GM21447 (cell line): ENCODE results near the gene AFF1.
"Not testable (repeated sequence)": the region's sequence is repeated elsewhere in the genome, so short reads cannot be mapped to it uniquely, and the experiment has no call there.

Source experiments
- ATAC-seq: cut with Tn5 transposase; IDR thresholded peaks from one replicate; pipeline ENCODE4 v1.9.1; 2021; ENCODE audit not compliant: unreplicated experiment

The AFF1 gene

DNA sequence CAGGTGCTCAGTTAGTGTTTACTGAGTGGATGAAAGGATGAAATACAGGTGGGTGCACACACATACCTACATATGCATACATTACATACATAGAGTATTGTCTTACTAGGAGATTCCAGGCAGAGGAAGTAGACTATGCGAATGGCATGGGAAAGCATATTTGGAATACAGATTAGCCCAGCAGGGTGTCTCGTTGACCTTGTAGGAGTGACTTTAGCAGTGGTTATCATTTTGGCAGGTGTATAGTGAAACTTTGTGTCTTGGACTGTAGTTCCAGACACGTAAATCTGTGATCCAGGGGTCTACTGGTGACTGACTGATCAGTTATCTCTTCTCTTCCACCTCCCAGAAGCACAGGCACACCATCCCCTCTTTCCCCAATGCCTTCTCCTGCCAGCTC is 199.3 kb downstream of the AFF1 start:
- no peak for ATAC-seq

DNA sequence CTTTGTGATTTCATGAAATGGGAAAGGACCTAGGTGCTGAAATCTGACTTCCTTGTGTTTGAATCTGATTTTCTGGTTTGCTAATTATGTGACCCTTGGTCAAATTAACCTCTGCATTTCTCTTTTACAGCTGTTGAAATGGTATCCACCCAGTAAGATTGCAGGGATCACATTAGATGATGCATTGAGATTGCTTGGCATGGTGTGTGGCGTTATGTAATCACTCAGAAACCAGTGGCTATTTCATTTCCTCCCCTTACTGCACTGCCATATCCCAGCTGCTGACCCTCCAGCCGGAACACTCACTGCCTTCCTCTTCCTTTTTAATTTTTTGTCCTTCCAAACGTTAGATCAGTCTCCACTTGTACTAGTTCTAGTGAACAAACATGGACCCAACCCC is 206.6 kb downstream of the AFF1 start:
- no peak for ATAC-seq

DNA sequence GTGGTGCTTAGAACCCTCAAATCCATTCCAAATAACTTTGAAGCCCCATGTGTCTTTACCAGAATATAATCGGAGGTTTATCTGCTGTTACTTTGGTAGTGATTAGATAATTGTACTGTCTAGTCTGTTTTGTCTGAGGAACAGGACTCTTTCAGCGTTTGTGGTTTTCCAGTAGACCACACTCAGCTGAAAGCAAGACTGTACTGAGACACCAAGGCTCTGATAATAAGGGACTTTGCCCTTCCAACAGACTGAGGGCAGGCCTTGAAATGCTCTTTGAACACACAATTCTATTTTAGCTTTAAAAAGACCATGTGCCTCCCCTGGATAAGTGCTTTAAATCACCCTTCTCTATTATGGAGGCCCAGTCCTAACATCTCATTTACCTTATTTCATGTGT is 209.5 kb downstream of the AFF1 start:
- ATAC-seq = no peak

DNA sequence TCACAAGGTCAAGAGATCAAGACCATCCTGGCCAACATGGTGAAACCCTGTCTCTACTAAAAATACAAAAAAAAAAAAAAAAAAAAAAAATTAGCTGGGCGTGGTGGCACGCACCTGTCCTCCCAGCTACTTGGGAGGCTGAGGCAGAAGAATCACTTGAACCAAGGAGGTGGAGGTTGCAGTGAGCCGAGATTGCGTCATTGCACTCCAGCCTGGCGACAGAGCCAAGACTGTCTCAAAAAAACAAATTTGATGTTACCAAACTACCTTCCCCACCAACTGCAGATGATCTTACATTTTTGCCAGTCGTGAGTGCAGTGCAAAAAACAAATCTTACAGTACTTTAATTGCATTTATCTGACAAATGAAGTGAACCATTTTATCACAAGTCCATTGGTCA is 211.1 kb downstream of the AFF1 start:
- ATAC-seq = not testable (repeated sequence)

DNA sequence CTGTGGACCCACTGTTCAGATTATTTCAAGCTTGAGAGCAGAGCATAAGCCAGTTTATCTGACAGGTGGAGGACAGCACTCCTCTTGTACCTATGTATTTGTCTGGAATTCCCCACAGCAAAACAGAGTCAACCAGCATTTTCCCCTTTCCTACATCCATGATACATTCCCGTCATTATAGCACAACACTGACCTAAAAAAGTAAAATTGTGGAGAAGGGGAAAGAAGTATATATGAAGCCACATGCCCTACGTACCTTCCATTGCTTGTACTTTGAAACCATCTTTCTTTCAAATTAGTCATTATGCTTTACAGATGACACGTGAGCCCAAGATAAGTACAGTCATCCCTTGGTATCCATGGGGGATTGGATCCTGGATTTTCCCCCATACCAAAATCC is 212.3 kb downstream of the AFF1 start:
- no peak for ATAC-seq

DNA sequence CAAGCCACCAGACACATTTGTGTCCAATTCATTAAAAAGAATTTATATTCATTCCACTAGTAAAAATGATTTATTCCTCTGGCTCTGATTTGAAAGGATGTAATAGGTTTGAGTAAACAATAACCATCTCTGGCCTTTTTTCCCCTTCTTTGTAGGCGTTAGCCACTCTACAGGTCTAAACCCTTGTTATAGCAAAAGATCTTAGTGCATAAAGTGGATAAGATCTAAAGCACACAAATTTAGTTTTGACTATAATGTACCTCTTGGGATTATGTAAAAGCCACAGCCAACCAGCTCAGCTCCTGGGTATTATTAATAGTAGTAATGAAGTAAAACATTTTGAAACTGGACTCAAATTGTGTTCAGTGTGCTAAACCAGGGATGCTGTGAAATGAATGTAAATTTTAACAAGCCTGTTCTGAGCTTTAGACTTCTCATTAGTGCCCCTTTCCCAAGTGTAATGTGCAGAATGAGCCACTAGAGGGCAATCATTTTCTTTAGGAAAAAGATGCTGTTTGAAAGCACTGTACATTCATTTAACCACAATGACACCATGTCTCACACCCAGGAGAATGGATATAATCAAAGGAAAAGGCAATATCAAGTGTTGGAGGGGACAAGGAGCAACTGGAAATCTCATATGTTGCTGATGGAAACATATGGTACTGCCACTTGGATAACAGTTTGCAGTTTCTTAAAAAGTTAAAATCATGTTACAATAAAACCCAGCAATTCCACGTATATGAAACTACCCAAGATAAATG is 215.9 kb downstream of the AFF1 start:
- peak; percentile 64 for ATAC-seq

DNA sequence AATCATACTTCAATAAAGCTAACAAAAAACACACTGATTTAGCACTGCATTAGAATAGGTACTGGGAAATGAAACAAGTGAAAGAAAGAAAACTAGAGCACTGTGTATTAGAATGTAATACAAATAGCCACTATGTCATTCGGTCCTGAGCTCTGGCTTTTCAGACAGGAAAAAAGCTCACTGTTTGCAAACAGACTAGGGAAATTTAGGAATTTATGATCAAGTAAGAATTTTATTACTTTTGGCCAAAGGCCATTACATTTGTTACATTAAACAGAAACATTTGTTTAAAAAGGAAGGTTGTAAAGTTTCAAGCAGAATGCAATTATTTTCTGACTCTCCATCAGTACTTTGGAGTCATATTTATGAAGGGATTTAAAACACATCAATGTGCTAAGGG is 216.9 kb downstream of the AFF1 start:
- no peak for ATAC-seq

DNA sequence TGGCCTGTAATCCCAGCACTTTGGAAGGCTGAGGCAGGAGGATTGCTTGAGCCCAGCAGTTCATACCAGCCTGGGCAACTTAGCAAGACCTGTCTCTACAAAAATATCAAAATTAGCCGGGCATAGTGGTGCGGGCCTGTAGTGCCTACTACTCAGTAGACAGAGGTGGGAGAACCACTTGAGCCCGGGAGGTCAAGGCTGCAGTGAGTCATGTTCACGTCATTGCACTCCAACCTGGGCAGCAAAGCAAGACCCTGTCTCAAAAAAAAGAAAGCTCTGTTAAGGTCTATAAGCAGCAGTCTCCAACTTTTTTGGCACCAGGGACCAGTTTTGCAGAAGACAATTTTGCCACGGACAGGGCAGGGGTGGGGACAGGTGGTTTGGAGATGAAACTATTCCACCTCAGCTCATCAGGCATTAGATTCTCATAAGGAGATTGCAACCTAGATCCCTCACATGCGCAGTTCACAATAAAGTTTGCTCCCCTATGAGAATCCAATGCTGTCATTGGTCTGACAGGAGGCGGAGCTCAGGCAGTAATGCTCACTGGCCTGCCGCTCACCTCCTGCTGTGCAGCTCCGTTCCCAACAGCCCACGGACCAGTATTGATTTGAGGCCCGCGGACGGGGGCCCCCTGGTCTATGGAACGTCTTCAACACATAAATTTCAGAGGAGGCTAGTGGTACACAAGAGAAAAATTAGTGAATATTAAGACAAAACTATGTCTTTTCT is 217.7 kb downstream of the AFF1 start:
- no peak for ATAC-seq

DNA sequence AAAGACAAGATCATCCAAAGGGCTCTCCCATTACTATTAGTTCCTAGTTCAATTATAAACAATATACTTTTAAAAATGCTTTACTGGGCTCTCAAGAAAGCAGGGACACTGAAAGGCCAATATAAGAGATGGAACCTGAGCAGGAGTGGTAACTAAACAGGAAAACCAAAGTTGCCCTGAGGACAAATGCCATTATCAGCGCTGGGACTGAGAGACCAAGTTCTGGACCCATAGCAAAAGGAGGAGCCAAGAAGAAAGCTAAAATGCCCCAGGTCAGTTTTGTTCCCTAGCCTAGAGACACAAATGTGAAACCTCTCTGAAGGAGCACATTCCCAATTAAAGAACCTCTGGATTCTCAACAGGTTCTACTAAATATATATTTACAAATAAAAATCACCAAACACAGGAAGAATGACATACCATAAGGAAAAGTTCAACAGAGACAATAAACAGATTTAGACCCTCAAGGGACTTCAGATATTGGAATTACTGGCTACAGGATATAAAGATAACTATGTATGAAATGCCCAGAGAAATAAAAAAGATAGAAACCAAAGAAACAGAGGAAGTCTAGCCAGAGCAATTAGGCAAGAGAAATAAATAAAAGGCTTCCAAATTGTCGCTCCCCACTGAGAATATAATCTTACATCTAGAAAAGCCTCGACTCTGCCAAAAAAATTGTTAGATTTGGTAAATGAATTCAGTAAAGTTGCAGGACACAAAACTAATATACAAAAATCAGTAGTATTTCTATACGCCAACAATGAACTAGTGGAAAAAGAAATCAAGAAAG is 218.5 kb downstream of the AFF1 start:
- no peak for ATAC-seq

DNA sequence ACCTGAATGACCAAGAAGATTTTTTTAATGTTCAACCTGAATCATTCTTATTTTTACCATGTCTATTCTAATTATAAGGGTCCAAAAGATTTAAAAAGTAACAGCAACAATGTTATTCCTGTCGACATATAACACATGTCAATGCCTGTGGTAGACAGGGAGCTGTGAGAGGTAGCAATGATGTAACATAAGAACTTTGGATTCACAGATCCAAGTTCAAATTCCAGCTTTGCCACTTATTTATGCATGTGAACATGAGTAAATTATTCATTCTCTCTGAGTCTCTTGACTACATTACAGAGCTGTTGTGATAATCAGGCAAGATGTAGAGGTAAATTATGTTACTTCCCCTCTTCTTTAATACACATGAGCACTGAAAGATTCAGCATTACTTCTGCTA is 231.1 kb downstream of the AFF1 start:
- ATAC-seq = no peak

DNA sequence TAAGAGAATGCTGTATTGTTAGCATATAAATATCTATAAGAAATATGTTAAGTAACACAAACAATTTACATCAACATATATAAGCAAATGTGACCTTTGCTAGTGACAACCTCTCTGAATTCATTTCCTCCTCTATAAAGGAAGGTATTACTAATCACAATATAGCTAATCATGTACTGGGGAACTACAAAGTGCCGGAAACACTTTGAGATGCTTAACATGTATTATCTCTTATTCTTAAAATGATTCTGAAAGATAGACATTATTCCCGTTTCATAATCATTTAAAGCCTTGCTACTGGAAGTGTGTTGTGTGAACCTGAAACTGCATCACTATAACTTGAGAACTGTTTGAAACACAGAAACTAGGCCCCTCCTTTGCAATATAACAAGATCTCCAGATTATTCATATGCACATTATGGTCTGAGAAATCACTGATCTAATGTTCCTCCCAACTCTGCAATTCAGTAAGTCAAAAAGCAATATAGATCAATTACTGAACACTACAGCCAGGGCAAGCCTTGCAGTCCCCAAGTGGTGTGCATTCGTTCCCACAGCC is 231.6 kb downstream of the AFF1 start:
- ATAC-seq = no peak

DNA sequence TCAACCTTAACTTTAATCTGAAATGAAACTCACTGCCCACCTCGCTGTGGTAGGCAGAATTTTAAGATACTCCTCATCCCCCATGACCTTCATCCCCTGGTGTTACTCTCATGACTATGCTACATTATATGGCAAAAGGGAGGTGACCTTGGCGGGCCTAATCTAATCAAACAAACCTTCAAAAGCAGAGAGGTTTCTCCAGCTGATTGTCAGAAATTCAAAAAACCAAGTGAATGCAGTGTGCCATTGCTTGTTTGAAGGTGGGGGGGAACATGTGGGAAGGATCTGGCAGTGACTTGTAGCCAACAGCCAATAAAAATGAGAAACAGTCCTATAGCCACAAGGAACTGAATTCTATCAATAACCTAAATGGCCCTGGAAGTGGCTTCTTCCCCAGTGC is 237.1 kb downstream of the AFF1 start:
- no peak for ATAC-seq

DNA sequence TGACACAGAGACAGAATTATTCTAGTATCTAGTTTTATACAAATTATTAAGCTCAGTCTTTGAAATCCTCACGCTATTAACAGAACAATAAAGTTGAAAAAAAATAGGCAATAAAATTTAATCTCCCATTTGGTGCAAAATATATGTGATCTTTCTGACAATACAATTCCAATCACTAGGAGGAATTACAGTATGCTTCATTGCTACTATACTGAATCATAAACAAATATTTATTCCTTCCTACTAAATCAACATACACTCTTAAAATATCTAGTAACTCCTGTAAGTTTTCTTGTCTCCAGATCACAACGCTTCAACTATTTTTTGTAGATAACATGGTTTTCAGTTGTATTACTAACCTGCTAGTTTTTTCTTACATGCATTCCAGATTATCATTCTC is 239.9 kb downstream of the AFF1 start:
- no peak for ATAC-seq

DNA sequence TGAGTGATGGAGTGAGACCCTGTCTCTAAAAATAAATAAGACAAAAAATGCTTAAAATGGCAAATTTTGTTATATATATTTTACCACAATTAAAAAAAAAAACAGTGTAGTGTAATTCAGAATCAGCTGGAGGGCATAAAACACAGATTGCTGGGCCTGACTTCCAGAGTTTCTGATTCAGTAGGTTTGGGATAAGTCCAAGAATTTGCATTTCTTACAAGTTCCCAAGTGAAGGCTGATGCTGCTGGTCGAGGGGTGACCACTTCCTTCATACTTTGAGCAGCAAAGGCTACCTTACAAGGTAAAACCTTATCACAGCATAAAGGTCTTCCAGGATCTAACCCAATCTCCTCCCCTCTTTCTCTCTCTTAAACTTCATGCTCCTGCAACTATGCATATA is 244.9 kb downstream of the AFF1 start:
- no peak for ATAC-seq

DNA sequence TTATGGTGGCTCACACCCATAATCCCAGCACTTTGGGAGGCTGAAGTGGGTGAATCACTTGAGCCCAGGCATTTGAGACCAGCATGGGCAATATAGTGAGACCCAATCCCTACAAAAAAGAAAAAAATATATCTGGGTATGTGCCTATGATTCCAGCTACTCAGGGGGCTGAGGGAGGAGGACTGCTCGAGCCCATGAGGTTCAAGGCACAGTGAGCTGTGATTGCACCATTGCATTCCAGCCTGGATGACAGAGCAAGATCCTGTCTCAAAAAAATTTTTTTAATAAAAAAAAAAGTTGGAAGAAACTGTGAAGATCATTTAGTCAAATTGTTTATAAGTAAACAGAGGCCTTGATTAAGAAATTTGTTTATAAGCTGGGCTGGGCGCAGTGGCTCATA is 246.0 kb downstream of the AFF1 start:
- no peak for ATAC-seq

DNA sequence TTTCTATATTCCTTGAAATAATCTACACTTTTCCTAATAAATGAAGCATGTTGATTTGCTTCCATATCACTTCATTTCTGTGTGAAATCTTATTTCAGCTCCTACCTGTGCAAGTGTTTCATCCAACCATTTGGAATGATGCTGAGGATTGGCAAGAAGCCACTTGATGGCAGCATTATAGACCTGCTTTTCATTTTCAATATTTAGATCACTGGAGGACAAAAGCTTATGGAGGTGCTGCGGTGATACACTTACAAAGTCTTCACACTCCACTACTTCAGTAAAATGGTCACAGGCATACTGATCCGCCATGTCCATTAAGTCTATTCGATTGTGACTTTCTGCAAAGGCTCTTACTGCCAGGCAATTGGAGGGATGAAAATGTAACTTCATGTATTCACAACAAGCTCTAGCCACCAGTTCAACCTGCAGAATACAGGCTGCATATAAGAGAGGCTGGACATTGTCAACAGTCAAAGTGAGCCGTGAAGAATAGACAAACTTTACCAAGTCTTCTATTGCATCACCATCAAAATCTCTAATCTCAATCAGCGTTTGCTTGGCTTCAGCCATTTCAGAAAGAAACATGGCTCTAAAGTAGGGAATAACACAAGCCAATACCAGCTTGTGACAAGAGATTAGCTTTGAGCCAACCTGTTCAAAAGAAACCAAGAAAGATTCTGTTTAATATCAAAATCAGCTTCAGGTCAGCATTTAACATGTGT is 250.5 kb downstream of the AFF1 start:
- no peak for ATAC-seq

DNA sequence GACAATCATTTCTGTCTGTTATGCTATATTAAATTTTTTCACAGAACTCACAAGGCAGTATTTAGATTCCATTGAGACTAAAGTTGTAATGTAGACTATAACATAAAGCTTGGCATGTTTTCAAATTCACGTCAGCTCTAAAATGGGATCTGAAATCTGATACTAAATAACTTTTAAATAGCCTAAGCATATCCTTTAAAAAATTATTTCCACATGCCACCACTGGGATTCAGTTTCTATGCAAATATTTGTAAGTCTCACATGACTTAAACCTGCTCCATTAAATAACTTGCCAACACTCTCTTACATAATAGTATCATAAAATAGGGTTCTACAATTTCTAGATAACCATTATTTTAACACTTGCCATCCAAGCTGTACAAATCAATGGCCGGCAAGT is 253.2 kb downstream of the AFF1 start:
- no peak for ATAC-seq

DNA sequence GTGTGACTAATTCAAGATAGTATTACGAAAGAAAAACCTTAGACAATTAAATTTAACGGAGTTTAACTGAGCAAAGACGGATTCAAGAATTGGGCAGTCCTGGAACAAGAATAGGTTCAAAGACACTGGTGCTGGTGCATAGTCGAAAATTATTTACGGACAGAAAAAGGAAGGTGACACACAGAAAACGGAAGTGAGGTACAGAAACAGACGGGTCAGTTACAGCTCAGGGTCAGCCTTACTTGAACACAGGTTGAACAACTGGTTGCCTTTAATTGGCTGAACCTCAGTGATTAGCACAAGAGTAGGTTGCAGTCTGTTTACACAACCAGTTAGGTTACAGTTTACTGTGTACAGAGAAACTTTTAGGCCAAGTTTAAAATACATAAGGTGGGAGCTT is 254.1 kb downstream of the AFF1 start:
- ATAC-seq = no peak
